Uterus (tissue), 2 donors: Measurements from ENCODE around the gene PCBP2.

Source experiments
- POLR2A ChIP-seq, 2 donors: fragments of 450-650 bp; IDR thresholded peaks; one replicate each; pipeline ENCODE4 v1.6.1; 2016; ENCODE audit warnings: antibody characterized with exemption in 2 of 2, mild to moderate bottlenecking in 1 of 2, moderate library complexity in 1 of 2
- TF ChIP-seq, protein P1 (sequence below), 4 experiments: fragments of 200-600 bp in 2 of 4; fragments of 450-650 bp in 2 of 4; sonication (generic) in 2 of 4; IDR thresholded peaks; one replicate each; pipeline ENCODE4 v1.5.1; 2016 to 2019; ENCODE audit warnings: antibody characterized with exemption in 4 of 4, mild to moderate bottlenecking in 2 of 4, moderate library complexity in 1 of 4

DNA sequence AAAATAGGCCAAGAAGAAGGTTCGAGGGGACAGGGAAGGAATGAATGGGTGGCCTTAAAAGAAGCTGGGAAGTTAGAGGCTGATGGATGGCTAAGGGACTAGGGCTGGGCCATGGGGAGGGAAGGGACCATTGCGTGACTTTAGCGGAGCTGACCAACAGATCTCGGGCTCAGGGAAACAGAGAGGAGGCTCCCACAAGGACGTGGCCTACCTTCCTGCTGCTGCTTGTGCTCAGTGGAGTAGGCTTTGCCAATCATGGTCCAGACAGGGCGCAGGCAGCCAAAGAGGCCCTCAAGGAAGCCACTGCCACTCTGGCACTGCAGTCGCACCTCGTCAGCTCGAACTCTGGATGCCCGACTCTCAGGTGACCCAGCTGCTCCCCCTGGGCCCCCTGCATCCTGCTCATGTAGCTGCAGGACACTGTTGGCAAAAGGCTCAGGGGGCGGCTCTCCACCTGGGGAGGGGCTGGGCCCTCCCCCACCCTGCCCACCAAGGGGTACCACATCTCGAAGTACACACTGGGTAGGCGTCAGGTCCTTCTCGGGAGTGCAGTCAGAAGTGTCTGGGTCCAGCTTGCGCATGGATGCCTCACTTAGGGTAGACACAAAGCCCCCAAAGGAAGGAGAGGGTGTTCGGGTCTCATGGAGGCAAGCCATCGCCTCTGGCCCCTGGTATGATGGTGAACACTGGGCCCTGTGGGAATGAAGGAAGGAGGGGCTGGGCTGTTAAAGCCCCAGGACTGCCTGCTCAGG, 35.0 kb downstream of the PCBP2 start:
- TF ChIP-seq, protein P1, sequence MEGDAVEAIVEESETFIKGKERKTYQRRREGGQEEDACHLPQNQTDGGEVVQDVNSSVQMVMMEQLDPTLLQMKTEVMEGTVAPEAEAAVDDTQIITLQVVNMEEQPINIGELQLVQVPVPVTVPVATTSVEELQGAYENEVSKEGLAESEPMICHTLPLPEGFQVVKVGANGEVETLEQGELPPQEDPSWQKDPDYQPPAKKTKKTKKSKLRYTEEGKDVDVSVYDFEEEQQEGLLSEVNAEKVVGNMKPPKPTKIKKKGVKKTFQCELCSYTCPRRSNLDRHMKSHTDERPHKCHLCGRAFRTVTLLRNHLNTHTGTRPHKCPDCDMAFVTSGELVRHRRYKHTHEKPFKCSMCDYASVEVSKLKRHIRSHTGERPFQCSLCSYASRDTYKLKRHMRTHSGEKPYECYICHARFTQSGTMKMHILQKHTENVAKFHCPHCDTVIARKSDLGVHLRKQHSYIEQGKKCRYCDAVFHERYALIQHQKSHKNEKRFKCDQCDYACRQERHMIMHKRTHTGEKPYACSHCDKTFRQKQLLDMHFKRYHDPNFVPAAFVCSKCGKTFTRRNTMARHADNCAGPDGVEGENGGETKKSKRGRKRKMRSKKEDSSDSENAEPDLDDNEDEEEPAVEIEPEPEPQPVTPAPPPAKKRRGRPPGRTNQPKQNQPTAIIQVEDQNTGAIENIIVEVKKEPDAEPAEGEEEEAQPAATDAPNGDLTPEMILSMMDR (IDR thresholded peaks at IDR 0.05), result no peak
- TF ChIP-seq POLR2A (IDR thresholded peaks at IDR 0.05), result no peak
